Measurements from ENCODE around the gene PSMA6. TPM values are rescaled to one million over a fixed set of nuclear protein-coding genes. Genes with fewer than 3 reads are reported as not detected.

PSMA6 gene
- total and polyA plus RNA-seq, 2 of the 13 experiments (the other 11 are each of a cell fraction or from before 2014, with no cell fraction given): 525 to 1,109 TPM

- TF ChIP-seq, protein P1, sequence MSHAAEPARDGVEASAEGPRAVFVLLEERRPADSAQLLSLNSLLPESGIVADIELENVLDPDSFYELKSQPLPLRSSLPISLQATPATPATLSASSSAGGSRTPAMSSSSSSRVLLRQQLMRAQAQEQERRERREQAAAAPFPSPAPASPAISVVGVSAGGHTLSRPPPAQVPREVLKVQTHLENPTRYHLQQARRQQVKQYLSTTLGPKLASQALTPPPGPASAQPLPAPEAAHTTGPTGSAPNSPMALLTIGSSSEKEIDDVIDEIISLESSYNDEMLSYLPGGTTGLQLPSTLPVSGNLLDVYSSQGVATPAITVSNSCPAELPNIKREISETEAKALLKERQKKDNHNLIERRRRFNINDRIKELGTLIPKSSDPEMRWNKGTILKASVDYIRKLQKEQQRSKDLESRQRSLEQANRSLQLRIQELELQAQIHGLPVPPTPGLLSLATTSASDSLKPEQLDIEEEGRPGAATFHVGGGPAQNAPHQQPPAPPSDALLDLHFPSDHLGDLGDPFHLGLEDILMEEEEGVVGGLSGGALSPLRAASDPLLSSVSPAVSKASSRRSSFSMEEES (CRISPR knock-in tag; IDR thresholded peaks at IDR 0.05): peak; percentile 63
- no peak for TF ChIP-seq CENPT (CRISPR knock-in tag; IDR thresholded peaks at IDR 0.05; ENCODE audit: low read depth)
- TF ChIP-seq, protein P2, sequence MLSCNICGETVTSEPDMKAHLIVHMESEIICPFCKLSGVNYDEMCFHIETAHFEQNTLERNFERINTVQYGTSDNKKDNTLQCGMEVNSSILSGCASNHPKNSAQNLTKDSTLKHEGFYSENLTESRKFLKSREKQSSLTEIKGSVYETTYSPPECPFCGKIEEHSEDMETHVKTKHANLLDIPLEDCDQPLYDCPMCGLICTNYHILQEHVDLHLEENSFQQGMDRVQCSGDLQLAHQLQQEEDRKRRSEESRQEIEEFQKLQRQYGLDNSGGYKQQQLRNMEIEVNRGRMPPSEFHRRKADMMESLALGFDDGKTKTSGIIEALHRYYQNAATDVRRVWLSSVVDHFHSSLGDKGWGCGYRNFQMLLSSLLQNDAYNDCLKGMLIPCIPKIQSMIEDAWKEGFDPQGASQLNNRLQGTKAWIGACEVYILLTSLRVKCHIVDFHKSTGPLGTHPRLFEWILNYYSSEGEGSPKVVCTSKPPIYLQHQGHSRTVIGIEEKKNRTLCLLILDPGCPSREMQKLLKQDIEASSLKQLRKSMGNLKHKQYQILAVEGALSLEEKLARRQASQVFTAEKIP (CRISPR knock-in tag; IDR thresholded peaks at IDR 0.05; ENCODE audit: borderline replicate concordance): no peak
- peak; percentile 49; the same call in 1 of the 2 replicates for TF ChIP-seq ZNF773 (CRISPR knock-in tag; IDR thresholded peaks at IDR 0.05; ENCODE audit: borderline replicate concordance)
- peak in 1 of 2 experiments; percentile 4; a peak in 1 of 4 replicates for TF ChIP-seq NR2F1 (CRISPR knock-in tag; IDR thresholded peaks at IDR 0.05)
- TF ChIP-seq, protein P3, sequence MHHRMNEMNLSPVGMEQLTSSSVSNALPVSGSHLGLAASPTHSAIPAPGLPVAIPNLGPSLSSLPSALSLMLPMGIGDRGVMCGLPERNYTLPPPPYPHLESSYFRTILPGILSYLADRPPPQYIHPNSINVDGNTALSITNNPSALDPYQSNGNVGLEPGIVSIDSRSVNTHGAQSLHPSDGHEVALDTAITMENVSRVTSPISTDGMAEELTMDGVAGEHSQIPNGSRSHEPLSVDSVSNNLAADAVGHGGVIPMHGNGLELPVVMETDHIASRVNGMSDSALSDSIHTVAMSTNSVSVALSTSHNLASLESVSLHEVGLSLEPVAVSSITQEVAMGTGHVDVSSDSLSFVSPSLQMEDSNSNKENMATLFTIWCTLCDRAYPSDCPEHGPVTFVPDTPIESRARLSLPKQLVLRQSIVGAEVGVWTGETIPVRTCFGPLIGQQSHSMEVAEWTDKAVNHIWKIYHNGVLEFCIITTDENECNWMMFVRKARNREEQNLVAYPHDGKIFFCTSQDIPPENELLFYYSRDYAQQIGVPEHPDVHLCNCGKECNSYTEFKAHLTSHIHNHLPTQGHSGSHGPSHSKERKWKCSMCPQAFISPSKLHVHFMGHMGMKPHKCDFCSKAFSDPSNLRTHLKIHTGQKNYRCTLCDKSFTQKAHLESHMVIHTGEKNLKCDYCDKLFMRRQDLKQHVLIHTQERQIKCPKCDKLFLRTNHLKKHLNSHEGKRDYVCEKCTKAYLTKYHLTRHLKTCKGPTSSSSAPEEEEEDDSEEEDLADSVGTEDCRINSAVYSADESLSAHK (CRISPR knock-in tag; IDR thresholded peaks at IDR 0.05; ENCODE audit: borderline replicate concordance): no peak
- TF ChIP-seq ZNF557 (CRISPR knock-in tag; IDR thresholded peaks at IDR 0.05): peak; percentile 56; the same call in 1 of the 2 replicates
- TF ChIP-seq SNRNP70 (IDR thresholded peaks at IDR 0.05; ENCODE audit: low read depth, low read length): no peak
- TF ChIP-seq FOXM1 (CRISPR knock-in tag; IDR thresholded peaks at IDR 0.05): peak; percentile 78; the same call in 1 of the 2 replicates
- peak; percentile 83; the same call in 1 of the 2 replicates for TF ChIP-seq ZNF136 (CRISPR knock-in tag; IDR thresholded peaks at IDR 0.05; ENCODE audit: low read depth)
- no peak for TF ChIP-seq SCMH1 (CRISPR knock-in tag; IDR thresholded peaks at IDR 0.05; ENCODE audit: borderline replicate concordance)
- TF ChIP-seq, protein P4, sequence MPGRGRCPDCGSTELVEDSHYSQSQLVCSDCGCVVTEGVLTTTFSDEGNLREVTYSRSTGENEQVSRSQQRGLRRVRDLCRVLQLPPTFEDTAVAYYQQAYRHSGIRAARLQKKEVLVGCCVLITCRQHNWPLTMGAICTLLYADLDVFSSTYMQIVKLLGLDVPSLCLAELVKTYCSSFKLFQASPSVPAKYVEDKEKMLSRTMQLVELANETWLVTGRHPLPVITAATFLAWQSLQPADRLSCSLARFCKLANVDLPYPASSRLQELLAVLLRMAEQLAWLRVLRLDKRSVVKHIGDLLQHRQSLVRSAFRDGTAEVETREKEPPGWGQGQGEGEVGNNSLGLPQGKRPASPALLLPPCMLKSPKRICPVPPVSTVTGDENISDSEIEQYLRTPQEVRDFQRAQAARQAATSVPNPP (CRISPR knock-in tag; IDR thresholded peaks at IDR 0.05): no peak
- no peak for TF ChIP-seq ZNF713 (CRISPR knock-in tag; IDR thresholded peaks at IDR 0.05)
- peak; percentile 52; the same call in 1 of the 2 replicates for TF ChIP-seq ZNF160 (CRISPR knock-in tag; IDR thresholded peaks at IDR 0.05)
- TF ChIP-seq, protein P5, sequence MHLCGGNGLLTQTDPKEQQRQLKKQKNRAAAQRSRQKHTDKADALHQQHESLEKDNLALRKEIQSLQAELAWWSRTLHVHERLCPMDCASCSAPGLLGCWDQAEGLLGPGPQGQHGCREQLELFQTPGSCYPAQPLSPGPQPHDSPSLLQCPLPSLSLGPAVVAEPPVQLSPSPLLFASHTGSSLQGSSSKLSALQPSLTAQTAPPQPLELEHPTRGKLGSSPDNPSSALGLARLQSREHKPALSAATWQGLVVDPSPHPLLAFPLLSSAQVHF (CRISPR knock-in tag; IDR thresholded peaks at IDR 0.05): no peak
- no peak for TF ChIP-seq ZMYM2 (CRISPR knock-in tag; IDR thresholded peaks at IDR 0.05)
- TF ChIP-seq, protein P6, sequence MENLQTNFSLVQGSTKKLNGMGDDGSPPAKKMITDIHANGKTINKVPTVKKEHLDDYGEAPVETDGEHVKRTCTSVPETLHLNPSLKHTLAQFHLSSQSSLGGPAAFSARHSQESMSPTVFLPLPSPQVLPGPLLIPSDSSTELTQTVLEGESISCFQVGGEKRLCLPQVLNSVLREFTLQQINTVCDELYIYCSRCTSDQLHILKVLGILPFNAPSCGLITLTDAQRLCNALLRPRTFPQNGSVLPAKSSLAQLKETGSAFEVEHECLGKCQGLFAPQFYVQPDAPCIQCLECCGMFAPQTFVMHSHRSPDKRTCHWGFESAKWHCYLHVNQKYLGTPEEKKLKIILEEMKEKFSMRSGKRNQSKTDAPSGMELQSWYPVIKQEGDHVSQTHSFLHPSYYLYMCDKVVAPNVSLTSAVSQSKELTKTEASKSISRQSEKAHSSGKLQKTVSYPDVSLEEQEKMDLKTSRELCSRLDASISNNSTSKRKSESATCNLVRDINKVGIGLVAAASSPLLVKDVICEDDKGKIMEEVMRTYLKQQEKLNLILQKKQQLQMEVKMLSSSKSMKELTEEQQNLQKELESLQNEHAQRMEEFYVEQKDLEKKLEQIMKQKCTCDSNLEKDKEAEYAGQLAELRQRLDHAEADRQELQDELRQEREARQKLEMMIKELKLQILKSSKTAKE (CRISPR knock-in tag; IDR thresholded peaks at IDR 0.05; ENCODE audit: borderline replicate concordance): no peak
These were observed 41.9 kb downstream of the PSMA6 start (continued) for GRCh38 chr14:35333797-35334743.
